NCI-H1694 (cell line): ENCODE results near the gene EPN1.
"Not testable (repeated sequence)": the region's sequence is repeated elsewhere in the genome, so short reads cannot be mapped to it uniquely, and the experiment has no call there.

Experiments used
- DNase-seq: peaks from one replicate; lab custom pipeline; 2025; lab: John Stamatoyannopoulos, UW

EPN1 gene

GRCh38 chr19:55720214-55720746, 45.3 kb downstream of the EPN1 start:
- DNase-seq, result no peak

DNA sequence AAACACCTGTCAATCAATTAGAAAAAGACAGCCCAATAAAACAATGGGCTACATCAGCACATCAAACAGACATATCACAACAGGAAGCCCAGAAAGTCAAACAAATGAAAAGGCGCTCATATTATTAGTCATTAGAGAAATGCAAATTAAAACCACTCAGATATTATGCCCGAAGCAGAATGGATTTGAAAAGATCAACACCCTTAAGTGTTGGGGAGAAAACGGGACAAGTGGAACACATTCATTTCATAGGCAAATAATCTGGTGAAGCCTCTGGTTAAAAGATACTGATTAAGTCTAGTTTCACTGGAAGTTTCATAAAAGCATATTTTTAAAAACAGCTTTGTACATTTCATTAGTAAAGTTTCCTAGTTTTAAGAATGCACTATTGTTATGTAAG, 45.8 kb downstream of the EPN1 start:
- DNase-seq, result no peak

DNA sequence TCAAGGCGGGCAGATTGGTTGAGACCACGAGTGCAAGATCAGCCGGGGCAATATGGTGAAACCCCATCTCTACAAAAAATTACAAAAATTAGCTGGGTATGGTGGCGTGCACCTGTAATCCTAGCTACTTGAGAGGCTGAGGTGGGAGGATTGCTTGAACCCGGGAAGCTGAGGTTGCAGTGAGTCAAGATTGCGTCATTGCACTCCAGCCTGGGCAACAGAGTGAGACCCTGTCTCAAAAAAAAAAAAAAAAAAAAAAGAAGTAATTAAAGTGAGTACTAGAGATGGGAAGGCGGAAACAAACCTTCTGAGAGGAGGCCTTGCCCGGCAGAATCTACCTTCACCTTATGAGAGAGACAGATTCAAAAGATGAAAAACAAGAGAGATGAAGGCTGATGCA, 48.5 kb downstream of the EPN1 start:
- DNase-seq, result no peak

GRCh38 chr19:55730378-55730777, 55.4 kb downstream of the EPN1 start:
- not testable (repeated sequence) for DNase-seq

GRCh38 chr19:55738302-55738701, 63.3 kb downstream of the EPN1 start, which contains the start of gene NLRP9:
Gene NLRP9, minus strand, starts transcription at chr19:55738402. Its CDS starts 28 bp downstream, at chr19:55738374.
- no peak for DNase-seq

- no peak for DNase-seq
These were observed 75.7 kb downstream of the EPN1 start for GRCh38 chr19:55750715-55751114.

DNA sequence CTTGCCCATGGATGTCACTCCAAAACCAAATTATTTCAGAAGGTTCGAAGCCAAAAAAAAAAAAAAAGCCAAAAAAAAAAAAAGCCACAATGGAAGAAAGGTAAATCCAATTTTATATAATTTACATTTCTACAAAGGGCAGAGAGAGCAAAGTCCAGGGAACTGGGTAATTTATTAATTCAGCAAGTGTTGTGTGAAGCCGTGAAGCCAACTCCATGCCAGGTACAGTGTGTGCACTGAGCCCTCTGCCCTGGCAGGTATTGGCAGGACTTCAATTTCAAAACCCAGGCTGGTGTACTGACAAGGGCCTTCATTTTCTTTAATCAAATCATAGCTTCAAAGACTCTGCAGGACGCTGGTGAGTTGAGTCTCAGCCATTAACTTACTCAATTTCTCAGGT, 78.4 kb downstream of the EPN1 start:
- DNase-seq, result no peak

DNA sequence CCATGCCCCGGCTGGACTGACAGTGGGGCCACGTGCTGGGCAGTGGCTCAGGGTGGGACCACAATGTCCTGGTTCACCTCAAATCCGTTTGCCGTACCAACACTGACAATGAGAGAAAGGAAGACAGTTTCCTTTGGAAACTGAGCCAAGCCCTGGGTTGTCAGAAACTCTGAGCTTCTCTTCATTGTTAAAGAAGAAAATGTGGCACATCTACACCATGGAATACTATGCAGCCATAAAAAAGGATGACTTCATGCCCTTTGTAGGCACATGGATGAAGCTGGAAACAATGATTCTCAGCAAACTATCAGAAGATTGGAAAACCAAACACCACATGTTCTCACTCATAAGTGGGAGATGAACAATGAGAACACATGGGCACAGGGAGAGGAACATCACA, 81.8 kb downstream of the EPN1 start:
- DNase-seq, result not testable (repeated sequence)

GRCh38 chr19:55758797-55759196, 83.8 kb downstream of the EPN1 start, which contains the start of gene RFPL4A:
Gene RFPL4A, plus strand, starts transcription at chr19:55759097. Its CDS starts 2,704 bp downstream, at chr19:55761801.
- not testable (repeated sequence) for DNase-seq
